NOMO-1 treated with dmso at 0.1 percent for 144 hours (cell line): ENCODE data around the gene KCNJ14.

Experiments
- DNase-seq: peaks from one replicate; lab custom pipeline; 2025; ENCODE audit not compliant: unreplicated experiment; lab: John Stamatoyannopoulos, UW

The KCNJ14 gene

GRCh38 chr19:48455171-48455907 lies at the start of gene KCNJ14:
KCNJ14 (plus strand) TSS chr19:48455574; CDS start chr19:48461725, 6,151 bp downstream.
- DNase-seq = no peak

- no peak for DNase-seq
Observed at GRCh38 chr19:48405850-48406249, 49.5 kb upstream of the KCNJ14 start.

GRCh38 chr19:48413879-48414587 lies 41.3 kb upstream of the KCNJ14 start:
- DNase-seq = no peak

GRCh38 chr19:48415395-48415794 lies 40.0 kb upstream of the KCNJ14 start:
- peak; percentile 28 for DNase-seq

GRCh38 chr19:48415806-48416221 lies 39.6 kb upstream of the KCNJ14 start:
- no peak for DNase-seq

- DNase-seq = no peak
Observed at GRCh38 chr19:48417421-48417820, 38.0 kb upstream of the KCNJ14 start.

GRCh38 chr19:48418317-48419064 lies 36.9 kb upstream of the KCNJ14 start:
- no peak for DNase-seq

- DNase-seq = no peak
Observed at GRCh38 chr19:48419158-48419920, 36.0 kb upstream of the KCNJ14 start.

- DNase-seq = no peak
Observed at GRCh38 chr19:48421548-48421947, 33.8 kb upstream of the KCNJ14 start.

- DNase-seq = no peak
Observed at GRCh38 chr19:48424694-48425219, 30.6 kb upstream of the KCNJ14 start.

GRCh38 chr19:48428670-48429069 lies 26.7 kb upstream of the KCNJ14 start:
- DNase-seq = no peak

GRCh38 chr19:48433337-48433736 lies 22.0 kb upstream of the KCNJ14 start:
- no peak for DNase-seq

GRCh38 chr19:48436586-48436985 lies 18.8 kb upstream of the KCNJ14 start:
- no peak for DNase-seq

GRCh38 chr19:48441360-48442050 lies 13.9 kb upstream of the KCNJ14 start:
- DNase-seq = no peak

GRCh38 chr19:48442116-48443035 lies 13.0 kb upstream of the KCNJ14 start:
- DNase-seq = no peak

- no peak for DNase-seq
Observed at GRCh38 chr19:48443256-48443655, 12.1 kb upstream of the KCNJ14 start.

- no peak for DNase-seq
Observed at GRCh38 chr19:48443731-48444128, 11.6 kb upstream of the KCNJ14 start.

- no peak for DNase-seq
Observed at GRCh38 chr19:48444129-48444935, 11.0 kb upstream of the KCNJ14 start.

GRCh38 chr19:48444936-48445200 lies 10.5 kb upstream of the KCNJ14 start:
- no peak for DNase-seq
